BLaER1 treated with 17β-estradiol and CSF1 and Interleukin-3, amounts not matched to agents 10 nM and 100 nM (cell line): ENCODE results near the gene ZSCAN31.

Experiments used
- H3K27ac ChIP-seq, 11 experiments: shearing (Covaris generic); formaldehyde crosslinking; 2 replicates each; pipeline ENCODE4 v1.8.1; 2022
- H3K27me3 ChIP-seq, 11 experiments: shearing (Covaris generic); formaldehyde crosslinking; 2 replicates each; pipeline ENCODE4 v1.8.1; 2022
- H3K36me3 ChIP-seq, 11 experiments: shearing (Covaris generic); formaldehyde crosslinking; 2 replicates each; pipeline ENCODE4 v1.8.1; 2022
- H3K4me1 ChIP-seq, 10 experiments: shearing (Covaris generic); formaldehyde crosslinking; 2 replicates each; pipeline ENCODE4 v1.8.1; 2022
- H3K4me2 ChIP-seq, 11 experiments: shearing (Covaris generic); formaldehyde crosslinking; 2 replicates each; pipeline ENCODE4 v1.8.1; 2022
- H3K4me3 ChIP-seq, 10 experiments: shearing (Covaris generic); formaldehyde crosslinking; 2 replicates each; pipeline ENCODE4 v1.8.1; 2022
- H3K9ac ChIP-seq, 11 experiments: shearing (Covaris generic); formaldehyde crosslinking; 2 replicates each; pipeline ENCODE4 v1.8.1; 2022
- H3K9me3 ChIP-seq, 11 experiments: shearing (Covaris generic); formaldehyde crosslinking; replicated peaks in 1 of 11; 2 replicates each; pipeline ENCODE4 v1.8.1; 2022
- H4K20me1 ChIP-seq, 11 experiments: shearing (Covaris generic); formaldehyde crosslinking; 2 replicates each; pipeline ENCODE4 v1.8.1; 2022
- Cebpa-rat ChIP-seq, 11 experiments: shearing (Covaris generic); IDR thresholded peaks; 2 replicates each; pipeline ENCODE4 v1.8.1; 2022

ZSCAN31 gene

GRCh38 chr6:28335564-28336283, at the start of gene ZSCAN31:
TSS of gene ZSCAN31 (minus strand) at chr6:28336148. CDS start at chr6:28329683, 6,465 bp downstream.
- no peaks in the 10 kb centered on the region for H3K27me3 ChIP-seq
- peak within 1 kb of the TSS; percentile 73 to 98 (median 94) for H3K27ac ChIP-seq
- no peak for TF ChIP-seq Cebpa-rat (IDR thresholded peaks at IDR 0.05)
- H3K9me3 ChIP-seq, result peaks cover 16 to 49% (median 24%) of the 10 kb centered on the region in 11 experiments
- H4K20me1 ChIP-seq, result no peaks in the 10 kb centered on the region
- H3K4me1 ChIP-seq, result peaks cover 15 to 35% (median 24%) of the 10 kb centered on the region in 10 experiments
- H3K4me3 ChIP-seq, result peak within 1 kb of the TSS; percentile 65 to 88 (median 80)
- peaks cover 0 to 8% (median 0%) of the 10 kb centered on the region in 11 experiments; a peak in 1 of 22 replicates for H3K36me3 ChIP-seq
- peak within 1 kb of the TSS; percentile 86 to 97 (median 89) for H3K4me2 ChIP-seq
- peak within 1 kb of the TSS; percentile 80 to 92 (median 89) for H3K9ac ChIP-seq

- no peak overlapping the region for H3K27ac ChIP-seq
- H4K20me1 ChIP-seq, result no peaks in the 10 kb centered on the region
- peaks cover 13 to 39% (median 30%) of the 10 kb centered on the region in 11 experiments for H3K36me3 ChIP-seq
- no peak overlapping the region for H3K4me3 ChIP-seq
- H3K9ac ChIP-seq, result no peak overlapping the region
- H3K9me3 ChIP-seq, result peaks cover 4 to 39% (median 25%) of the 10 kb centered on the region in 11 experiments; a peak in 21 of 22 replicates
- peaks cover 5 to 22% (median 15%) of the 10 kb centered on the region in 10 experiments; a peak in 16 of 20 replicates for H3K4me1 ChIP-seq
- H3K27me3 ChIP-seq, result no peaks in the 10 kb centered on the region
- TF ChIP-seq Cebpa-rat (IDR thresholded peaks at IDR 0.05), result no peak
- peak overlapping the region in 4 of 11 experiments; percentile 73 to 90 (median 81); a peak in 4 of 22 replicates for H3K4me2 ChIP-seq
Observed at GRCh38 chr6:28384143-28384533, 48.2 kb upstream of the ZSCAN31 start.

DNA sequence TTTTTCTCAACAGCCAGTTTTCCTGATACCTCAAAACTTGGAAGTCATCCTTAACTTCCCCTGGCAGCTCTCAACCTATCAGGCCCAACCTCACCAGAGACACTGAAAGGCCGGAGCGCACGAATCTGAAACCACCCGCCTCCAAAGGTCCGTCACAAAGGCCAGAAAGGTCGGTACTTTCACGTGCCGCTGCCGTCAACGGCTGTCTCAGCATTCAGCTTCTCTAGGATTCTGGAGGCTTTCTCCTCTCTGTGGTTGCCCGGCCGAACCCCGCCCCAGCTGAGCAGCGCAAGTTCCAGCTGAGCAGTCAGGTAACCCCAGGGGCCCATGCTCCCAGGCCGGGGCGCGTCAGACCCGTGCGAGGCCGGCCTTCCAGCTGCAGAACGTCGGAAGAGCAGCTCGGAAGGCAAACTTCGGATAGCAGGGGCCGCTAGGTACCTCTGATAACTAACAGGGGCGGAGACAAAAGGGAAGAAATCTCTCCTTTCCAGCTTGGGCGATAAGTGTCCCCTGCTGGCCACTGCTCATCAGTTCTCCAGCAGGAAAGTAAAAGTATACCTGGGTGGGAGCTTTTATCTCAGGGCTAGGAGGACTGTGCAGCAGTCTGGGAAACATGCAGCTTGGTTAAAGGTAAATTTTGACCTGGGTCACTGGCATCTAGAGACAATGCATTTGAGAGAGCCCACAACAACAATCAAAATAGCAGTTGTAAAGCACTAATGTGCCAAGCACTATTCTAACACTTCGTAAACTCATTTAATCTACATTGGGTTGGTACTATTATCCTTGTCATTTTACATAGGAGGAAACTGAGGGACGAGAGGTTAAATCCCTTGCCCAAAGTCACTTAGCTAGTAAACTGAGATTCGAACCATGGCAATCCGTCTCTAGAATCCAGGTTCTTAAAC, 47.5 kb upstream of the ZSCAN31 start:
- TF ChIP-seq Cebpa-rat (IDR thresholded peaks at IDR 0.05), result no peak
- Histone ChIP-seq H3K36me3 (peaks cover 13 to 38% (median 34%) of the 10 kb centered on the region in 11 experiments), H3K27me3 (no peaks in the 10 kb centered on the region), H3K4me2 (peak overlapping the region; percentile 65 to 90 (median 79)), H3K27ac (peak overlapping the region in 10 of 11 experiments; percentile 44 to 69 (median 66); a peak in 20 of 22 replicates), H3K4me3 (peak overlapping the region; percentile 50 to 71 (median 58)), H3K9me3 (peaks cover 11 to 46% (median 32%) of the 10 kb centered on the region in 11 experiments; a peak in 21 of 22 replicates), H3K4me1 (peaks cover 5 to 20% (median 15%) of the 10 kb centered on the region in 10 experiments; a peak in 16 of 20 replicates), H3K9ac (peak overlapping the region; percentile 49 to 72 (median 66); a peak in 21 of 22 replicates), H4K20me1 (no peaks in the 10 kb centered on the region)

GRCh38 chr6:28380381-28380780, 44.4 kb upstream of the ZSCAN31 start:
- H3K4me2 ChIP-seq, result no peak overlapping the region

DNA sequence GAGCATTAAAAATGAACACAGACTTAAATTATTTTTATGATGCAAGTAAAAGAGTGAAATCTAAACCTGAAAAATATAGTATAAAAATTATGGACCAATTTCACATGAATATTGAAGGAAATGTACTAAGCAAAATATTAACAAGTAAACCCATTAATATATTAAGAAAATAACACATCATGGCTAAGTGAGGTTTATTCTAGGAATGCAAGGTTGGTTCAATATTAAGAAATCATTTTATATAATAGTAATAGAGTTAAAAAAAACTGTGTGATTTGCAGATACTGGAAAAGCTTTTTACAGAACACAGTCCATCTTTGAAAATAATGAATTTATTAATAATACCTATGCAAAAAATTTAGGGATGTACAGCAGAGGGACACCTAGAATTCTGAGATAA, 42.7 kb upstream of the ZSCAN31 start:
- peaks cover 13 to 53% (median 40%) of the 10 kb centered on the region in 11 experiments for H3K36me3 ChIP-seq
- H3K9ac ChIP-seq, result no peak overlapping the region
- H3K4me3 ChIP-seq, result no peak overlapping the region
- peaks cover 5 to 17% (median 10%) of the 10 kb centered on the region in 10 experiments; a peak in 16 of 20 replicates for H3K4me1 ChIP-seq
- peaks cover 19 to 59% (median 44%) of the 10 kb centered on the region in 11 experiments; a peak in 21 of 22 replicates for H3K9me3 ChIP-seq
- H3K4me2 ChIP-seq, result no peak overlapping the region
- no peak overlapping the region for H3K27ac ChIP-seq
- no peak for TF ChIP-seq Cebpa-rat (IDR thresholded peaks at IDR 0.05)
- no peaks in the 10 kb centered on the region for H4K20me1 ChIP-seq
- H3K27me3 ChIP-seq, result no peaks in the 10 kb centered on the region

More at GRCh38 chr6:28380381-28380780, 44.4 kb upstream of the ZSCAN31 start:
- peaks cover 5 to 20% (median 14%) of the 10 kb centered on the region in 10 experiments; a peak in 16 of 20 replicates for H3K4me1 ChIP-seq
- peaks cover 19 to 59% (median 44%) of the 10 kb centered on the region in 11 experiments; a peak in 21 of 22 replicates for H3K9me3 ChIP-seq
- TF ChIP-seq Cebpa-rat (IDR thresholded peaks at IDR 0.05), result no peak
- H3K9ac ChIP-seq, result no peak overlapping the region
- 0 out of 20 replicates have a peak overlapping the region, but pooled peaks of 1 of the 10 experiments have one; percentile 3 for H3K4me3 ChIP-seq
- H3K27ac ChIP-seq, result no peak overlapping the region
- H3K27me3 ChIP-seq, result no peaks in the 10 kb centered on the region
- H4K20me1 ChIP-seq, result no peaks in the 10 kb centered on the region
- peaks cover 13 to 53% (median 40%) of the 10 kb centered on the region in 11 experiments for H3K36me3 ChIP-seq

- Histone ChIP-seq H3K36me3 (peaks cover 13 to 53% (median 40%) of the 10 kb centered on the region in 11 experiments), H3K9ac (no peak overlapping the region), H3K4me2 (no peak overlapping the region), H3K4me3 (no peak overlapping the region), H3K27ac (no peak overlapping the region), H3K4me1 (peaks cover under 1 to 9% (median 6%) of the 10 kb centered on the region in 10 experiments; a peak in 13 of 20 replicates), H3K27me3 (no peaks in the 10 kb centered on the region), H3K9me3 (peaks cover 19 to 57% (median 44%) of the 10 kb centered on the region in 11 experiments; a peak in 21 of 22 replicates), H4K20me1 (no peaks in the 10 kb centered on the region)
- no peak for TF ChIP-seq Cebpa-rat (IDR thresholded peaks at IDR 0.05)
Observed at GRCh38 chr6:28377879-28378278, 41.9 kb upstream of the ZSCAN31 start.

DNA sequence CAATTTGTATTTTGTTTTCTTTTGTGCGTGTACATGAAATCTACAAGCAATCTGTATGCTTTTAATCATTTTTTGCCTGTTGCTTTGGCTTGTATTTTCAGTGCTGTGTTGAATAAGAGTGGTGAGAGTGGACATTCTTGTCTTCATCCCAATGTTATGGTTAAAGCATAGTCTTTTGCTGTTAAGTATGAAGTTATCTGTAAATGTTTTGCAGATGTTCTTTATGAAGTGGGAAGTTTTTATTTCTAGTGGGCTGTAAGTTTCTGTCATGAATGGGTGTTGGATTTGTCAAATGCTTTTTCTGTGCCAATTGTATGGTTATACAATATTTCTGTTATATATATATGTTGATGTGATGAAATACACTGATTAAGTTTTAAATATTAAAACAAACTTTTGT, 38.0 kb upstream of the ZSCAN31 start:
- no peak for TF ChIP-seq Cebpa-rat (IDR thresholded peaks at IDR 0.05)
- Histone ChIP-seq H4K20me1 (no peaks in the 10 kb centered on the region), H3K9me3 (peaks cover 11 to 19% (median 14%) of the 10 kb centered on the region in 11 experiments; a peak in 21 of 22 replicates), H3K4me3 (no peak overlapping the region), H3K9ac (no peak overlapping the region), H3K27ac (no peak overlapping the region), H3K36me3 (peaks cover 0 to 28% (median 9%) of the 10 kb centered on the region in 11 experiments; a peak in 13 of 22 replicates), H3K4me1 (peaks cover 6 to 18% (median 14%) of the 10 kb centered on the region in 10 experiments; a peak in 18 of 20 replicates), H3K4me2 (no peak overlapping the region), H3K27me3 (no peaks in the 10 kb centered on the region)

- Histone ChIP-seq H3K27me3 (no peaks in the 10 kb centered on the region), H3K27ac (peak overlapping the region in 8 of 11 experiments; percentile 34 to 64 (median 54); a peak in 15 of 22 replicates), H3K4me3 (no peak overlapping the region), H3K36me3 (peaks cover 0 to 14% (median 6%) of the 10 kb centered on the region in 11 experiments; a peak in 14 of 22 replicates), H3K4me1 (peaks cover 13 to 24% (median 17%) of the 10 kb centered on the region in 10 experiments), H3K9ac (peak overlapping the region in 4 of 11 experiments; percentile 10 to 33 (median 26); a peak in 2 of 22 replicates), H4K20me1 (no peaks in the 10 kb centered on the region), H3K4me2 (peak overlapping the region in 9 of 11 experiments; percentile 28 to 70 (median 57); a peak in 18 of 22 replicates), H3K9me3 (no peaks in the 10 kb centered on the region)
- no peak for TF ChIP-seq Cebpa-rat (IDR thresholded peaks at IDR 0.05)
Observed at GRCh38 chr6:28371706-28372451, 35.9 kb upstream of the ZSCAN31 start.
